ENCODE measurements around the gene AP2B1.

AP2B1 gene

GRCh38 chr17:35752471-35752870 lies 165.3 kb downstream of the AP2B1 start:
- no peak for TF ChIP-seq POLR2A (IDR thresholded peaks at IDR 0.05; ENCODE audit: low read depth, low read length)
- DNase-seq (ENCODE audit: insufficient read length, low spot score), result no peak
- FAIRE-seq, result no peak

GRCh38 chr17:35752945-35753764 lies 166.0 kb downstream of the AP2B1 start, which contains the start of gene GAS2L2:
GAS2L2 (minus strand) TSS chr17:35753239; CDS start chr17:35752850, 389 bp downstream.
- TF ChIP-seq POLR2A (IDR thresholded peaks at IDR 0.05; ENCODE audit: low read depth, low read length), result no peak
- FAIRE-seq, result no peak
- no peak for DNase-seq (ENCODE audit: insufficient read length, low spot score)

- no peak for FAIRE-seq
- no peak for DNase-seq (ENCODE audit: insufficient read length, low spot score)
- TF ChIP-seq POLR2A (IDR thresholded peaks at IDR 0.05; ENCODE audit: low read depth, low read length), result no peak
These were observed 170.1 kb downstream of the AP2B1 start for GRCh38 chr17:35757243-35757642.

GRCh38 chr17:35760587-35760986 lies 173.5 kb downstream of the AP2B1 start, which contains the start of gene C17orf50:
C17orf50 (plus strand) TSS chr17:35760887; CDS start chr17:35760942, 55 bp downstream.
- TF ChIP-seq POLR2A (IDR thresholded peaks at IDR 0.05; ENCODE audit: low read depth, low read length), result no peak
- no peak for DNase-seq (ENCODE audit: insufficient read length, low spot score)
- FAIRE-seq, result no peak

DNA sequence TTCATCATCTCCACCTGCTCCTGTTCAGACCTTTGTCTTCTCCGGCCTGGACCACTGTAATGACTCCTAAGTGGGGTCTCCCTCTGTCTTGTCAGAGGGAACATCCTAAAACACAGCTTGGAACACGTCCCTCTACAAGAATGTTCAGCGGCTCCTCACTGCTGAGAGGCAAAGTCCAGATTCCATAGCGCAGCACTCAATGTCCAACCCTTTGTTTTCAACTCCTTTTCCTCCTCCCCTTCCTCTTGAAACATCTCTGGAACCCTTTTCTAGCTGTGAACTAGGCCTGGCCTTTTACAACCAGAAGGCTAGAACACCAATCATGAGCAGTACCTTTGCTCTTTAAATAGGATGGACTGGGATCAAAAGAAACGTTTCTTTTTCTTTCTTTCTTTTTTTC lies 174.5 kb downstream of the AP2B1 start:
- TF ChIP-seq POLR2A (IDR thresholded peaks at IDR 0.05; ENCODE audit: low read depth, low read length), result no peak
- DNase-seq (ENCODE audit: insufficient read length, low spot score) (no peak), FAIRE-seq (no peak)

DNA sequence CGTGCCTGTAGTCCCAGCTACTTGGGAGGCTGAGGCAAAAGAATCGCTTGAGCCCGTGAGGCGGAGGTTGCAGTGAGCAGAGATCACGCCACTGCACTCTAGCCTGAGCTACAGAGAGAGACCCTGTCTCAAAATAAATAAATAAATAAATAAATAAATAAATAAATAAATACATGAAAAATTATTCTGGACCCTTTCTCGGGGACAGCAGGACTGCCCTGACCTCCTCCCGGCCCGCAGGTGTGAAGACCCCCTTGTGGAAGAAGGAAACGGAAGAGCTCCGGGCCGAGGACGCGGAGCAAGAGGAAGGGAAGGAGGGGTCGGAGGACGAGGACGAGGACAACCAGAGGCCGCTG lies 176.6 kb downstream of the AP2B1 start:
- no peak for TF ChIP-seq POLR2A (IDR thresholded peaks at IDR 0.05; ENCODE audit: low read depth, low read length)
- DNase-seq (ENCODE audit: insufficient read length, low spot score), result no peak
- no peak for FAIRE-seq

DNA sequence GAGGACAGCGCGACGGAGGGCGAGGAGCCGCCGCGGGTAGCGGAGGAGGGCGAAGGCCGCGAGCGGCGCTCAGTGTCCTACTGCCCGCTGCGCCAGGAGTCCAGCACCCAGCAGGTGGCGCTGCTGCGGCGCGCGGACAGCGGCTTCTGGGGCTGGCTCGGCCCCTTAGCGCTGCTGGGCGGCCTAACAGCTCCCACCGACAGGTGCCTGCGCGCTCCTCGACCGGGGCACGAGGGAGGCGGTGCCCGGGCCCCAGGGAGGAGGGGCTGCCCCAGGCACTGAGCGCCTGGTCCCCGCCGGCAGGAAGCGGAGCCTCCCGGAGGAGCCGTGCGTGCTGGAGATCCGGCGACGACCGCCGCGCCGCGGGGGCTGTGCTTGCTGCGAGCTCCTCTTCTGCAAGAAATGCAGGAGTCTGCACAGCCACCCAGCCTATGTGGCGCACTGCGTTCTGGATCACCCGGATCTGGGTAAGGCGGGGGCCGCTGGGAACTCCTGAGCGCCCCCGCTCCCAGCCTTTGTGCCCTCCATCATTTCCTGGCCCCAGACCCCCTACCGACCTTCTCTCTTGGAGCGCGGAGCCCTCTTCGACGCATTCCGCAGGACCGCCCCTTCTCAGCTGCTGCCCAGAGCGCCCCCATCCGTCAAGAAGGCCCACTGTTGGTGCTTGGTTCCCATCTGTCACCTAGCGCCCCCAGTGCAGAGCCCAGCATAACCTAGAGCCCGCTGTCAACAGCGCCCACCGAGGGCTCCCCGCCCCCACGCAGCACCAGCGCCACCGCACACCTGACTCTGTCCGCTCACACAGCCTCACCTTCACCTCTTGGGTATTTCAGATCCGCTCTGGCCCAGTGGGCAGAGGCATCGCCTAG lies 177.2 kb downstream of the AP2B1 start:
- DNase-seq (ENCODE audit: insufficient read length, low spot score), result peak; percentile 95
- no peak for FAIRE-seq

GRCh38 chr17:35765086-35765710 lies 178.1 kb downstream of the AP2B1 start:
- no peak for FAIRE-seq
- no peak for DNase-seq (ENCODE audit: insufficient read length, low spot score)
- 0 out of 2 replicates have a peak, but pooled peaks have one; percentile 2 for TF ChIP-seq POLR2A (IDR thresholded peaks at IDR 0.05; ENCODE audit: low read depth, low read length)

More for the DNA sequence above, 177.2 kb downstream of the AP2B1 start:
- no peak for TF ChIP-seq POLR2A (IDR thresholded peaks at IDR 0.05; ENCODE audit: low read depth, low read length)

GRCh38 chr17:35765756-35766488 lies 178.8 kb downstream of the AP2B1 start:
- no peak for TF ChIP-seq POLR2A (IDR thresholded peaks at IDR 0.05; ENCODE audit: low read depth, low read length)
- FAIRE-seq, result no peak

DNA sequence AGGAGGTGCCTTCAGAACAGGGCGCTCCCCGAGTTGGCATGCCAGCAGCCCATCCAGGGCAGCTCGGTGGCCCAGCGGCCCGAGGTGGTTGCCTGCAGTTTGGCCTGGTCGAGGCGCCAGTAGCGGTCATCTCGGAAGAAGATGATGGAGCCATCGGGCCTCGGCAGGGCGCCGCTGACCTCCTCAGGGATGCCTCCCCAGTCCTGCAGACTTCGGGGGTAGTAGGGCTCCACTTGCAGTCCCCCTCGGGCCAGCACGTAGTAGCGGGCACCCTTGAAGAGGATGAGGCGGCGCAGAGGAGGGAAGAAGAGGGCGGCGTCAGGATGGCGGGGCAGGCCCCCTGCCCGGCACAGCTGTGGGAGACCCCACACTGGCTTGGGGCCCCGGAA lies 179.4 kb downstream of the AP2B1 start:
- FAIRE-seq (no peak), DNase-seq (ENCODE audit: insufficient read length, low spot score) (no peak)
- no peak for TF ChIP-seq POLR2A (IDR thresholded peaks at IDR 0.05; ENCODE audit: low read depth, low read length)

More at GRCh38 chr17:35765756-35766488, 178.8 kb downstream of the AP2B1 start:
- no peak for DNase-seq (ENCODE audit: insufficient read length, low spot score)

- no peak for TF ChIP-seq POLR2A (IDR thresholded peaks at IDR 0.05; ENCODE audit: low read depth, low read length)
- FAIRE-seq, result no peak
- peak; percentile 72 for DNase-seq (ENCODE audit: insufficient read length, low spot score)
These were observed 179.9 kb downstream of the AP2B1 start for GRCh38 chr17:35766903-35767510.

DNA sequence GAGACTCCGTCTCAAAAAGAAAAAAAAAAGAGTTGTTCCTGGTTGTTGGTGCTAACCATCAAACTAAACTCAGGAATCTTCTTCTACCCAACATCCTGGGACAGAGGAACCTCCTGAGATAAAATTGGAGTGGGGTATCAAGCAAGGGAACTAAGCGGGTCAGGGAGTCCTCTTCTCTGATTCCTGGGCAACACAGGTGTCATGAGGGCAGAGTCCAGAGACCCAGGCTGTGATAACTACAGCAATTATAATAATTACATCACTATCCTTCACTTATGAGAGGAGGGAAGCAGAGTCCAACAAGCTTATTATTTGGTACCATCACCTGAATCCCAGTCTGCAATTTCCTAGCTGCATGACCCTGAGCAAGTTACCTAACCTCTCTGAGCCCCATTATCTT lies 181.7 kb downstream of the AP2B1 start:
- no peak for FAIRE-seq
- DNase-seq (ENCODE audit: insufficient read length, low spot score), result no peak
- TF ChIP-seq POLR2A (IDR thresholded peaks at IDR 0.05; ENCODE audit: low read depth, low read length), result no peak

All from H54 (cell line).